CD14-positive monocyte (primary cell): ENCODE data around the gene MAGEC3. TPM values are rescaled to one million over a fixed set of nuclear protein-coding genes. Genes with fewer than 3 reads are reported as not detected.

Source experiments
- DNase-seq, 3 donors: peaks; one replicate each; pipeline ENCODE4 v3.0.0-alpha.2; 2011 to 2022
- H2AFZ ChIP-seq: 2 replicates; pipeline ENCODE4 v1.6.0; 2012; ENCODE audit warnings: mild to moderate bottlenecking, low read depth, low read length, inconsistent platforms; ENCODE audit not compliant: insufficient read depth, poor library complexity, severe bottlenecking
- H3K27ac ChIP-seq, 2 donors: 1 replicate in 1 of 2; 2 replicates in 1 of 2; pipeline ENCODE4 v1.5.1; 2012 to 2013; ENCODE audit warnings: low read length in 2 of 2, control low read depth in 1 of 2, inconsistent platforms in 1 of 2, low read depth in 1 of 2, mild to moderate bottlenecking in 1 of 2
- H3K27me3 ChIP-seq, 2 donors: one replicate each; pipeline versions ENCODE4 v1.6.0 to v1.6.1; 2011 to 2013; ENCODE audit warnings: low read length in 2 of 2; ENCODE audit not compliant: control insufficient read depth in 2 of 2, insufficient read depth in 2 of 2
- H3K36me3 ChIP-seq, 2 donors: replicated peaks in 1 of 2; 1 replicate in 1 of 2; 2 replicates in 1 of 2; pipeline versions ENCODE4 v1.5.1 to v1.6.1; 2012 to 2013; ENCODE audit warnings: low read length in 2 of 2, control low read depth in 1 of 2, inconsistent platforms in 1 of 2, mild to moderate bottlenecking in 1 of 2; ENCODE audit not compliant: insufficient read depth in 2 of 2, control insufficient read depth in 1 of 2
- H3K4me1 ChIP-seq, 2 donors: 1 replicate in 1 of 2; 2 replicates in 1 of 2; pipeline versions ENCODE4 v1.5.1 to v1.6.1; 2012 to 2013; ENCODE audit warnings: low read length in 2 of 2, control low read depth in 1 of 2, inconsistent platforms in 1 of 2, mild to moderate bottlenecking in 1 of 2, moderate library complexity in 1 of 2; ENCODE audit not compliant: insufficient read depth in 2 of 2, control insufficient read depth in 1 of 2
- H3K4me2 ChIP-seq: replicated peaks from 2 replicates; pipeline ENCODE3; 2012; ENCODE audit warnings: low read length, moderate library complexity, mild to moderate bottlenecking; ENCODE audit not compliant: poor library complexity, severe bottlenecking; ENCODE audit errors: extremely low read depth
- H3K4me3 ChIP-seq, 3 experiments: fragments of 200-600 bp in 1 of 3; sonication (generic) in 1 of 3; replicated peaks in 1 of 3; 1 replicate in 2 of 3; 2 replicates in 1 of 3; pipeline ENCODE4 v1.5.1; 2011 to 2013; ENCODE audit warnings: low read length in 3 of 3, mild to moderate bottlenecking in 3 of 3, control low read depth in 2 of 3, low read depth in 2 of 3, inconsistent platforms in 1 of 3, moderate library complexity in 1 of 3
- H3K79me2 ChIP-seq: 2 replicates; pipeline ENCODE4 v1.6.0; 2012; ENCODE audit warnings: mild to moderate bottlenecking, control low read depth, inconsistent platforms, low read length, moderate library complexity; ENCODE audit not compliant: insufficient read depth
- H3K9ac ChIP-seq: 2 replicates; pipeline ENCODE4 v1.6.0; 2017; ENCODE audit warnings: low read length, mild to moderate bottlenecking; ENCODE audit not compliant: insufficient read depth, poor library complexity, severe bottlenecking
- H3K9me3 ChIP-seq, 2 donors: replicated peaks in 1 of 2; 1 replicate in 1 of 2; 2 replicates in 1 of 2; pipeline versions ENCODE4 v1.5.1 to v1.6.1; 2012 to 2013; ENCODE audit warnings: low read length in 2 of 2, control low read depth in 1 of 2; ENCODE audit not compliant: control insufficient read depth in 1 of 2, insufficient read depth in 1 of 2
- H4K20me1 ChIP-seq: 2 replicates; pipeline ENCODE4 v1.6.0; 2012; ENCODE audit warnings: mild to moderate bottlenecking, low read length, control low read depth, moderate library complexity; ENCODE audit not compliant: insufficient read depth
- H3K27ac Mint-ChIP-seq, 7 donors: one replicate each; pipeline ENCODE4 v1.8.0; 2020; ENCODE audit warnings: mild to moderate bottlenecking in 7 of 7, mixed read lengths in 7 of 7, moderate library complexity in 6 of 7, inconsistent platforms in 2 of 7
- H3K27me3 Mint-ChIP-seq, 3 donors: one replicate each; pipeline ENCODE4 v1.8.0; 2021 to 2022; ENCODE audit warnings: low read depth in 3 of 3, mild to moderate bottlenecking in 3 of 3, mixed read lengths in 3 of 3, moderate library complexity in 3 of 3, inconsistent platforms in 1 of 3
- H3K36me3 Mint-ChIP-seq, 2 donors: one replicate each; pipeline ENCODE4 v1.8.0; 2020; ENCODE audit warnings: mixed read lengths in 2 of 2, inconsistent platforms in 1 of 2, mild to moderate bottlenecking in 1 of 2
- H3K4me1 Mint-ChIP-seq: one replicate; pipeline ENCODE4 v1.8.0; 2020; ENCODE audit warnings: mild to moderate bottlenecking, mixed read lengths
- H3K4me3 Mint-ChIP-seq, 2 donors: one replicate each; pipeline ENCODE4 v1.8.0; 2020; ENCODE audit warnings: mild to moderate bottlenecking in 2 of 2, mixed read lengths in 2 of 2, moderate library complexity in 1 of 2
- H3K9me3 Mint-ChIP-seq, 7 donors: one replicate each; pipeline ENCODE4 v1.8.0; 2020 to 2022; ENCODE audit warnings: mixed read lengths in 7 of 7, mild to moderate bottlenecking in 6 of 7, moderate library complexity in 6 of 7, inconsistent platforms in 2 of 7
- WGBS: methylation state at CpG from one replicate; pipeline ENCODE4 v1.1.5; 2013; ENCODE audit warnings: missing lambda C conversion rate; ENCODE audit not compliant: insufficient coverage; 5-methylcytosine and 5-hydroxymethylcytosine counted together
- intact Hi-C, 2 donors: fragments of 100-400 bp; cut with micrococcal nuclease; formaldehyde crosslinking; loops; one replicate each; pipeline versions ENCODE4 v1.15.0 to v1.15.1; 2023
- polyA plus RNA-seq, 3 donors: library from polyadenylated mRNA; depleted of rRNA in 1 of 3; unstranded in 2 of 3; stranded (reverse) in 1 of 3; fragments of 300-500 nt in 2 of 3; fragments of >200 nt in 1 of 3; fragmentation: Illumina TruSeq in 2 of 3; gene quantifications; 1 replicate in 2 of 3; 2 replicates in 1 of 3; pipeline ENCODE4 v1.2.3, GENCODE V29; 2012 to 2021
- TF ChIP-seq, protein P1 (sequence below): fragments of 200-600 bp; IDR thresholded peaks from one replicate; pipeline ENCODE4 v1.8.0; 2022; ENCODE audit warnings: antibody characterized with exemption, mild to moderate bottlenecking

Gene MAGEC3
- polyA plus RNA-seq, 3 donors = not detected

DNA sequence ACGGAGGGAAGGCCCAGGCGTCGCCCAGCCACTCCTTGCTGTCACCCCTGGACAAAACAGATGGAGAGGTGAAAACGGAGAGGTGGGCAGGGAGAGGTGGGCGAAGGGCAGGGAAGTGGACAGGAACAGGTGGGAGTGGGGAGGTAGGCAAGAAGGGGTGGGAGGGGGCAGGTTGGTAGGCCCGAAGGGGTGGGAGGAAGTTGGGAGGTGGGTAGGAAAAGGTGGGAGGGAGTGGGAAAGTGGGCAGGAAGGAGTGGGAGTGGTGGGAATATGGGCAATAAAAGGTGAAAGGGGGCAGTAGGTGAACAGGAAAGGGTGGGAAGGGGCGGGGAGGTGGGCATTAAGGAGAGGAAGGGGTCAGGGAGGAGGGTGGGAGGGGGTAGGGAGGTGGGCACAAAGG, 56.6 kb downstream of the MAGEC3 start:
- H3K4me1 ChIP-seq = no peaks in the 10 kb centered on the region
- H3K9me3 Mint-ChIP-seq = peaks cover 0 to 8% (median 1%) of the 10 kb centered on the region in 7 donors
- no peak overlapping the region for H3K27ac Mint-ChIP-seq
- no peaks in the 10 kb centered on the region for H4K20me1 ChIP-seq
- no peaks in the 10 kb centered on the region for H3K4me1 Mint-ChIP-seq
- H3K27me3 ChIP-seq = no peaks in the 10 kb centered on the region
- TF ChIP-seq, protein P1, sequence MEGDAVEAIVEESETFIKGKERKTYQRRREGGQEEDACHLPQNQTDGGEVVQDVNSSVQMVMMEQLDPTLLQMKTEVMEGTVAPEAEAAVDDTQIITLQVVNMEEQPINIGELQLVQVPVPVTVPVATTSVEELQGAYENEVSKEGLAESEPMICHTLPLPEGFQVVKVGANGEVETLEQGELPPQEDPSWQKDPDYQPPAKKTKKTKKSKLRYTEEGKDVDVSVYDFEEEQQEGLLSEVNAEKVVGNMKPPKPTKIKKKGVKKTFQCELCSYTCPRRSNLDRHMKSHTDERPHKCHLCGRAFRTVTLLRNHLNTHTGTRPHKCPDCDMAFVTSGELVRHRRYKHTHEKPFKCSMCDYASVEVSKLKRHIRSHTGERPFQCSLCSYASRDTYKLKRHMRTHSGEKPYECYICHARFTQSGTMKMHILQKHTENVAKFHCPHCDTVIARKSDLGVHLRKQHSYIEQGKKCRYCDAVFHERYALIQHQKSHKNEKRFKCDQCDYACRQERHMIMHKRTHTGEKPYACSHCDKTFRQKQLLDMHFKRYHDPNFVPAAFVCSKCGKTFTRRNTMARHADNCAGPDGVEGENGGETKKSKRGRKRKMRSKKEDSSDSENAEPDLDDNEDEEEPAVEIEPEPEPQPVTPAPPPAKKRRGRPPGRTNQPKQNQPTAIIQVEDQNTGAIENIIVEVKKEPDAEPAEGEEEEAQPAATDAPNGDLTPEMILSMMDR = no peak
- no peaks in the 10 kb centered on the region for H3K36me3 Mint-ChIP-seq
- H3K9me3 ChIP-seq = peaks cover 0 to 3% of the 10 kb centered on the region in 2 donors
- no peak overlapping the region for H3K4me3 Mint-ChIP-seq
- no peaks in the 10 kb centered on the region for H3K36me3 ChIP-seq
- no peak overlapping the region for H2AFZ ChIP-seq
- H3K27me3 Mint-ChIP-seq = peaks cover 0 to 3% (median 2%) of the 10 kb centered on the region in 3 donors
- no peak for DNase-seq
- intact Hi-C loops = no loop called here
- WGBS = 93% methylated on average over 3 of the region's 7 CpGs
- no peaks in the 10 kb centered on the region for H3K79me2 ChIP-seq
- H3K9ac ChIP-seq = no peak overlapping the region
- no peak overlapping the region for H3K4me3 ChIP-seq
- no peak overlapping the region for H3K4me2 ChIP-seq
- H3K27ac ChIP-seq = no peak overlapping the region

DNA sequence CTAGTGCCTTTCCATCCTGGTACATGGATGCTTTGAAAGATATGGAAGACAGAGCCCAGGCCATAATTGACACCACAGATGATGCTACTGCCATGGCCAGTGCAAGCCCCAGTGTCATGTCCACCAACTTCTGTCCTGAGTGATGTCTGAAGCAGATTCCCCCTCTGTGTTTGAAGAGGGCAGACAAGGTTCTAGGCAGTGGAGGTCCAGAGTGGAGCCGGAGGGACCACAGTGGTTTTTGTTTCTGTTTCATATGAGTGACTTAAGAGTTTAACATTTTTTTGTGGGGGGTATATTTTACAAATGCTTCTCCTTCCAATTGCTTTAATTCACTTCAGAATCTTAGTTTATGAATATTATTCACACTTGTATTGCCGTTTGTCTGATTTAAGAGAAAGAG, 59.6 kb downstream of the MAGEC3 start:
- Mint-ChIP-seq H3K4me1 (no peaks in the 10 kb centered on the region), H3K9me3 (peaks cover 0 to 8% (median 2%) of the 10 kb centered on the region in 7 donors), H3K27ac (no peak overlapping the region), H3K27me3 (peaks cover 0 to 3% (median 2%) of the 10 kb centered on the region in 3 donors), H3K4me3 (no peak overlapping the region), H3K36me3 (no peaks in the 10 kb centered on the region)
- H3K27me3 ChIP-seq = no peaks in the 10 kb centered on the region
- H3K36me3 ChIP-seq = no peaks in the 10 kb centered on the region
- DNase-seq = no peak
- H3K4me1 ChIP-seq = no peaks in the 10 kb centered on the region
- no CpG with 5 or more reads among the region's 2 CpGs for WGBS
- H3K9me3 ChIP-seq = peaks cover 0 to 3% of the 10 kb centered on the region in 2 donors
- no peak overlapping the region for H3K4me2 ChIP-seq
- H3K27ac ChIP-seq = no peak overlapping the region
- H2AFZ ChIP-seq = no peak overlapping the region
- H4K20me1 ChIP-seq = no peaks in the 10 kb centered on the region
- TF ChIP-seq, protein P1 = no peak
- H3K4me3 ChIP-seq = no peak overlapping the region
- intact Hi-C loops = no loop called here
- H3K79me2 ChIP-seq = no peaks in the 10 kb centered on the region
- H3K9ac ChIP-seq = no peak overlapping the region
